ENCODE results near the gene GARS1.
A peak's percentile ranks its signal among the peaks of the same experiment; 100 is the strongest.

Gene GARS1

GRCh38 chr7:30662431-30662939 is 67.8 kb downstream of the GARS1 start:
- H3K36me3 ChIP-seq (ENCODE audit: control insufficient read depth in 1 of 2, insufficient read depth in 2 of 2, low read depth in 1 of 2, low read length in 2 of 2) = no peaks in the 10 kb centered on the region
- no peak overlapping the region for H2AK5ac ChIP-seq (ENCODE audit: low read length, severe bottlenecking)
- no peak overlapping the region for H4K91ac ChIP-seq (ENCODE audit: low read length)
- peaks cover 50 to 72% of the 10 kb centered on the region in 2 experiments for H3K27me3 ChIP-seq (ENCODE audit: control insufficient read depth in 1 of 2, insufficient read depth in 1 of 2, low read length in 2 of 2)
- no peak overlapping the region for H2BK120ac ChIP-seq (ENCODE audit: low read depth, low read length)
- peaks cover 1% of the 10 kb centered on the region for H3K4me1 ChIP-seq (ENCODE audit: control insufficient read depth, insufficient read depth, low read depth, low read length)
- no peak overlapping the region for H2BK12ac ChIP-seq (ENCODE audit: low read length in 2 of 2)
- H2AFZ ChIP-seq (ENCODE audit: low read depth, low read length) = no peak overlapping the region
- no peak overlapping the region for H2BK5ac ChIP-seq (ENCODE audit: low read depth, low read length, poor library complexity, severe bottlenecking)
- H3K9me3 ChIP-seq (ENCODE audit: control insufficient read depth, low read length) = no peaks in the 10 kb centered on the region
- H3K27ac ChIP-seq (ENCODE audit: low read length, poor library complexity, severe bottlenecking) = no peak overlapping the region
- no peak overlapping the region for H3K14ac ChIP-seq (ENCODE audit: low read length in 2 of 2)
- no peak for DNase-seq
- no peak overlapping the region for H3K4me2 ChIP-seq (ENCODE audit: low read length, poor library complexity, severe bottlenecking)
- no peak overlapping the region for H4K8ac ChIP-seq (ENCODE audit: low read length)
- no peaks in the 10 kb centered on the region for H3K79me1 ChIP-seq (replicated peaks; ENCODE audit: low read length, poor library complexity, severe bottlenecking)
- no peak overlapping the region for H3K23ac ChIP-seq (ENCODE audit: low read length in 2 of 2)
- H3K4ac ChIP-seq (ENCODE audit: low read depth in 1 of 2, low read length in 2 of 2) = no peak overlapping the region
- 93% methylated on average over 8 of the region's 9 CpGs for WGBS
- no peak overlapping the region for H3K9ac ChIP-seq (ENCODE audit: low read length)
- no peak overlapping the region for H3K4me3 ChIP-seq (ENCODE audit: insufficient read depth in 1 of 2, low read depth in 1 of 2, low read length in 2 of 2)
- H3K18ac ChIP-seq (ENCODE audit: low read depth in 1 of 2, low read length in 2 of 2) = no peak overlapping the region
- H2BK15ac ChIP-seq (ENCODE audit: low read depth, poor library complexity, severe bottlenecking) = no peak overlapping the region

- no peak overlapping the region for H3K9ac ChIP-seq (ENCODE audit: low read length)
- DNase-seq = no peak
- no peak overlapping the region for H3K4me2 ChIP-seq (ENCODE audit: low read length, poor library complexity, severe bottlenecking)
- no peak overlapping the region for H3K4ac ChIP-seq (ENCODE audit: low read depth in 1 of 2, low read length in 2 of 2)
- no peak overlapping the region for H2BK12ac ChIP-seq (ENCODE audit: low read length in 2 of 2)
- no peak overlapping the region for H3K23ac ChIP-seq (ENCODE audit: low read length in 2 of 2)
- no peak overlapping the region for H4K91ac ChIP-seq (ENCODE audit: low read length)
- H2BK15ac ChIP-seq (ENCODE audit: low read depth, poor library complexity, severe bottlenecking) = no peak overlapping the region
- H2AK5ac ChIP-seq (ENCODE audit: low read length, severe bottlenecking) = no peak overlapping the region
- H2BK120ac ChIP-seq (ENCODE audit: low read depth, low read length) = no peak overlapping the region
- no peak overlapping the region for H2AFZ ChIP-seq (ENCODE audit: low read depth, low read length)
- peaks cover 51 to 80% of the 10 kb centered on the region in 2 experiments for H3K27me3 ChIP-seq (ENCODE audit: control insufficient read depth in 1 of 2, insufficient read depth in 1 of 2, low read length in 2 of 2)
- H3K14ac ChIP-seq (ENCODE audit: low read length in 2 of 2) = peak overlapping the region in 1 of 2 experiments; percentile 26
- H3K79me1 ChIP-seq (replicated peaks; ENCODE audit: low read length, poor library complexity, severe bottlenecking) = no peaks in the 10 kb centered on the region
- H3K9me3 ChIP-seq (ENCODE audit: control insufficient read depth, low read length) = no peaks in the 10 kb centered on the region
- 70% methylated on average over 2 of the region's 4 CpGs for WGBS
- H3K18ac ChIP-seq (ENCODE audit: low read depth in 1 of 2, low read length in 2 of 2) = no peak overlapping the region
- H4K8ac ChIP-seq (ENCODE audit: low read length) = no peak overlapping the region
- no peak overlapping the region for H3K27ac ChIP-seq (ENCODE audit: low read length, poor library complexity, severe bottlenecking)
- no peaks in the 10 kb centered on the region for H3K36me3 ChIP-seq (ENCODE audit: control insufficient read depth in 1 of 2, insufficient read depth in 2 of 2, low read depth in 1 of 2, low read length in 2 of 2)
- no peak overlapping the region for H2BK5ac ChIP-seq (ENCODE audit: low read depth, low read length, poor library complexity, severe bottlenecking)
- peaks cover 1% of the 10 kb centered on the region for H3K4me1 ChIP-seq (ENCODE audit: control insufficient read depth, insufficient read depth, low read depth, low read length)
- H3K4me3 ChIP-seq (ENCODE audit: insufficient read depth in 1 of 2, low read depth in 1 of 2, low read length in 2 of 2) = no peak overlapping the region
Observed at GRCh38 chr7:30663414-30663813, 68.7 kb downstream of the GARS1 start.

- Histone ChIP-seq H2BK12ac (ENCODE audit: low read length in 2 of 2) (no peak overlapping the region), H3K27ac (ENCODE audit: low read length, poor library complexity, severe bottlenecking) (no peak overlapping the region), H2BK120ac (ENCODE audit: low read depth, low read length) (no peak overlapping the region), H4K91ac (ENCODE audit: low read length) (no peak overlapping the region), H2AK5ac (ENCODE audit: low read length, severe bottlenecking) (no peak overlapping the region), H3K9ac (ENCODE audit: low read length) (no peak overlapping the region), H2BK5ac (ENCODE audit: low read depth, low read length, poor library complexity, severe bottlenecking) (no peak overlapping the region), H3K27me3 (ENCODE audit: control insufficient read depth in 1 of 2, insufficient read depth in 1 of 2, low read length in 2 of 2) (peaks cover 60 to 90% of the 10 kb centered on the region in 2 experiments), H2BK15ac (ENCODE audit: low read depth, poor library complexity, severe bottlenecking) (no peak overlapping the region), H3K4me3 (ENCODE audit: insufficient read depth in 1 of 2, low read depth in 1 of 2, low read length in 2 of 2) (no peak overlapping the region), H3K9me3 (ENCODE audit: control insufficient read depth, low read length) (no peaks in the 10 kb centered on the region), H3K18ac (ENCODE audit: low read depth in 1 of 2, low read length in 2 of 2) (no peak overlapping the region), H3K36me3 (ENCODE audit: control insufficient read depth in 1 of 2, insufficient read depth in 2 of 2, low read depth in 1 of 2, low read length in 2 of 2) (no peaks in the 10 kb centered on the region), H2AFZ (ENCODE audit: low read depth, low read length) (no peak overlapping the region), H3K14ac (ENCODE audit: low read length in 2 of 2) (no peak overlapping the region), H3K4me2 (ENCODE audit: low read length, poor library complexity, severe bottlenecking) (no peak overlapping the region), H4K8ac (ENCODE audit: low read length) (no peak overlapping the region), H3K4ac (ENCODE audit: low read depth in 1 of 2, low read length in 2 of 2) (no peak overlapping the region), H3K4me1 (ENCODE audit: control insufficient read depth, insufficient read depth, low read depth, low read length) (peaks cover 1% of the 10 kb centered on the region), H3K23ac (ENCODE audit: low read length in 2 of 2) (no peak overlapping the region), H3K79me1 (replicated peaks; ENCODE audit: low read length, poor library complexity, severe bottlenecking) (no peaks in the 10 kb centered on the region)
- WGBS = 65% methylated on average over 2 of the region's 2 CpGs
- DNase-seq = no peak
Observed at GRCh38 chr7:30664184-30664885, 69.7 kb downstream of the GARS1 start.

- H2BK120ac ChIP-seq (ENCODE audit: low read depth, low read length) = no peak overlapping the region
- no peak overlapping the region for H3K4ac ChIP-seq (ENCODE audit: low read depth in 1 of 2, low read length in 2 of 2)
- H3K9me3 ChIP-seq (ENCODE audit: control insufficient read depth, low read length) = no peaks in the 10 kb centered on the region
- H3K9ac ChIP-seq (ENCODE audit: low read length) = no peak overlapping the region
- no peak overlapping the region for H2BK12ac ChIP-seq (ENCODE audit: low read length in 2 of 2)
- no peak overlapping the region for H3K14ac ChIP-seq (ENCODE audit: low read length in 2 of 2)
- no peaks in the 10 kb centered on the region for H3K79me1 ChIP-seq (replicated peaks; ENCODE audit: low read length, poor library complexity, severe bottlenecking)
- H2AK5ac ChIP-seq (ENCODE audit: low read length, severe bottlenecking) = no peak overlapping the region
- H3K4me3 ChIP-seq (ENCODE audit: insufficient read depth in 1 of 2, low read depth in 1 of 2, low read length in 2 of 2) = no peak overlapping the region
- WGBS = 90% methylated on average over 8 of the region's 8 CpGs
- H4K91ac ChIP-seq (ENCODE audit: low read length) = no peak overlapping the region
- no peaks in the 10 kb centered on the region for H3K36me3 ChIP-seq (ENCODE audit: control insufficient read depth in 1 of 2, insufficient read depth in 2 of 2, low read depth in 1 of 2, low read length in 2 of 2)
- no peak overlapping the region for H3K23ac ChIP-seq (ENCODE audit: low read length in 2 of 2)
- no peak overlapping the region for H2BK5ac ChIP-seq (ENCODE audit: low read depth, low read length, poor library complexity, severe bottlenecking)
- no peak for DNase-seq
- peaks cover 65 to 96% of the 10 kb centered on the region in 2 experiments for H3K27me3 ChIP-seq (ENCODE audit: control insufficient read depth in 1 of 2, insufficient read depth in 1 of 2, low read length in 2 of 2)
- no peak overlapping the region for H3K4me2 ChIP-seq (ENCODE audit: low read length, poor library complexity, severe bottlenecking)
- no peak overlapping the region for H3K27ac ChIP-seq (ENCODE audit: low read length, poor library complexity, severe bottlenecking)
- H3K4me1 ChIP-seq (ENCODE audit: control insufficient read depth, insufficient read depth, low read depth, low read length) = peaks cover 1% of the 10 kb centered on the region
- H2BK15ac ChIP-seq (ENCODE audit: low read depth, poor library complexity, severe bottlenecking) = no peak overlapping the region
- no peak overlapping the region for H3K18ac ChIP-seq (ENCODE audit: low read depth in 1 of 2, low read length in 2 of 2)
- no peak overlapping the region for H2AFZ ChIP-seq (ENCODE audit: low read depth, low read length)
- H4K8ac ChIP-seq (ENCODE audit: low read length) = no peak overlapping the region
Observed at GRCh38 chr7:30665043-30665442, 70.4 kb downstream of the GARS1 start.
